ENCODE results near the gene NTM.
A peak's percentile ranks its signal among the peaks of the same experiment; 100 is the strongest.

The NTM gene

DNA sequence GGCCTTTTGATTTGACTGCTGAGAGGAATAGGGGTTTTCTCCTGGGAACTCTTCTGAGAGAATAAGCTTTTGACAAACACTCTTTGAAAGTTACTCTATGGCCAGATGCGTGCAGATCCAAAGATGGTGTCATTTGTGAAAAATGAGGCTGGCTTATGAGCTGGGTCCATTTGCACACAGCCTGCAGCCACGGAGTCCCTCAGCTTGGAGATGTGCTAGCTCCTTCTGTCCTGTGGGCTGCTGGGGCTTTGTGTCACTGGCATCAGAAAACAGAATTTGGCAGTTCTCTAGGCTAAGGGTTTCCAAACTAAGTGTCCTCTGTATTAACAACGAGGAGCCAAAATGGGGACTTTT is 702.4 kb downstream of the NTM start:
- peaks cover 46% of the 10 kb centered on the region for H3K4me1 ChIP-seq (ENCODE audit: insufficient read depth, poor library complexity, severe bottlenecking)
- H3K27me3 ChIP-seq (ENCODE audit: insufficient read depth, poor library complexity, severe bottlenecking) = no peaks in the 10 kb centered on the region
- no peak for ATAC-seq (ENCODE audit: low read depth)
- no peak overlapping the region for H3K4me3 ChIP-seq (ENCODE audit: severe bottlenecking)
- no peaks in the 10 kb centered on the region for H3K9me3 ChIP-seq (ENCODE audit: severe bottlenecking)
- DNase-seq (ENCODE audit: low spot score) = no peak
- peak overlapping the region; percentile 100 for H3K27ac ChIP-seq (ENCODE audit: poor library complexity, severe bottlenecking)
- H3K36me3 ChIP-seq (ENCODE audit: low read depth) = 0 out of 2 replicates have a peak, but pooled peaks cover 3% of the 10 kb centered on the region
- no peak for TF ChIP-seq CTCF (IDR thresholded peaks at IDR 0.05; ENCODE audit: poor library complexity, severe bottlenecking)

GRCh38 chr11:132073787-132074186 is 703.4 kb downstream of the NTM start:
- Histone ChIP-seq H3K9me3 (ENCODE audit: severe bottlenecking) (no peaks in the 10 kb centered on the region), H3K36me3 (ENCODE audit: low read depth) (0 out of 2 replicates have a peak, but pooled peaks cover 3% of the 10 kb centered on the region), H3K27me3 (ENCODE audit: insufficient read depth, poor library complexity, severe bottlenecking) (no peaks in the 10 kb centered on the region), H3K4me1 (ENCODE audit: insufficient read depth, poor library complexity, severe bottlenecking) (peaks cover 46% of the 10 kb centered on the region), H3K27ac (ENCODE audit: poor library complexity, severe bottlenecking) (peak overlapping the region; percentile 100), H3K4me3 (ENCODE audit: severe bottlenecking) (no peak overlapping the region)
- ATAC-seq (ENCODE audit: low read depth) (no peak), DNase-seq (ENCODE audit: low spot score) (no peak)
- TF ChIP-seq CTCF (IDR thresholded peaks at IDR 0.05; ENCODE audit: poor library complexity, severe bottlenecking) = no peak

DNA sequence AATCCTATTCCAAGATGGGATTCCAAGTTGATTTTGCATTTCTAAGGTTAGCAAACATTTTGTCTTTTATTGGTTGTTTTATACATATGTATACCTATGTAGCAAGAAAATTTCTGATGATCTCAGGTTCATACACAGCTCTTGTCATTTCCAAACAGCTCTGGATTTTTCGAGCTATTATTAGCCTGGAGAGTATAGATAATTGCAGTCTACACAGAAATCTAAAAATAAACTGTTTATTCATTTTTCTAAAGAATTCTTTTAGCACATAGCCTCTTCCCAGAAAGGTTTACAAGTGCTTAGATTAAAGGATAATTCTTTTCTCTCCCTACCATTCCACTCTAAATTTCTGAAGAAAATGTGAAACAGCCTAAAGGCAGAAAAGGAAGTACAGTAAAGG is 705.0 kb downstream of the NTM start:
- H3K4me1 ChIP-seq (ENCODE audit: insufficient read depth, poor library complexity, severe bottlenecking) = peaks cover 55% of the 10 kb centered on the region
- H3K27ac ChIP-seq (ENCODE audit: poor library complexity, severe bottlenecking) = peak overlapping the region; percentile 100
- H3K9me3 ChIP-seq (ENCODE audit: severe bottlenecking) = no peaks in the 10 kb centered on the region
- no peak for TF ChIP-seq CTCF (IDR thresholded peaks at IDR 0.05; ENCODE audit: poor library complexity, severe bottlenecking)
- no peak overlapping the region for H3K4me3 ChIP-seq (ENCODE audit: severe bottlenecking)
- H3K27me3 ChIP-seq (ENCODE audit: insufficient read depth, poor library complexity, severe bottlenecking) = no peaks in the 10 kb centered on the region
- ATAC-seq (ENCODE audit: low read depth) (no peak), DNase-seq (ENCODE audit: low spot score) (no peak)
- 0 out of 2 replicates have a peak, but pooled peaks cover 3% of the 10 kb centered on the region for H3K36me3 ChIP-seq (ENCODE audit: low read depth)

GRCh38 chr11:132077416-132077815 is 707.0 kb downstream of the NTM start:
- H3K4me3 ChIP-seq (ENCODE audit: severe bottlenecking) = no peak overlapping the region
- H3K27me3 ChIP-seq (ENCODE audit: insufficient read depth, poor library complexity, severe bottlenecking) = no peaks in the 10 kb centered on the region
- H3K4me1 ChIP-seq (ENCODE audit: insufficient read depth, poor library complexity, severe bottlenecking) = peaks cover 47% of the 10 kb centered on the region
- no peaks in the 10 kb centered on the region for H3K9me3 ChIP-seq (ENCODE audit: severe bottlenecking)
- no peak for TF ChIP-seq CTCF (IDR thresholded peaks at IDR 0.05; ENCODE audit: poor library complexity, severe bottlenecking)
- ATAC-seq (ENCODE audit: low read depth) = no peak
- H3K27ac ChIP-seq (ENCODE audit: poor library complexity, severe bottlenecking) = peak overlapping the region; percentile 100
- DNase-seq (ENCODE audit: low spot score) = no peak
- 0 out of 2 replicates have a peak, but pooled peaks cover 3% of the 10 kb centered on the region for H3K36me3 ChIP-seq (ENCODE audit: low read depth)

GRCh38 chr11:132078264-132079076 is 708.1 kb downstream of the NTM start:
- ATAC-seq (ENCODE audit: low read depth) (no peak), DNase-seq (ENCODE audit: low spot score) (no peak)
- no peak overlapping the region for H3K4me3 ChIP-seq (ENCODE audit: severe bottlenecking)
- no peaks in the 10 kb centered on the region for H3K27me3 ChIP-seq (ENCODE audit: insufficient read depth, poor library complexity, severe bottlenecking)
- peaks cover 37% of the 10 kb centered on the region for H3K4me1 ChIP-seq (ENCODE audit: insufficient read depth, poor library complexity, severe bottlenecking)
- no peak for TF ChIP-seq CTCF (IDR thresholded peaks at IDR 0.05; ENCODE audit: poor library complexity, severe bottlenecking)
- H3K27ac ChIP-seq (ENCODE audit: poor library complexity, severe bottlenecking) = peak overlapping the region; percentile 100
- peaks cover 3% of the 10 kb centered on the region for H3K9me3 ChIP-seq (ENCODE audit: severe bottlenecking)
- H3K36me3 ChIP-seq (ENCODE audit: low read depth) = 0 out of 2 replicates have a peak, but pooled peaks cover 3% of the 10 kb centered on the region
